ENCODE data around the gene ENOX2.

DNA sequence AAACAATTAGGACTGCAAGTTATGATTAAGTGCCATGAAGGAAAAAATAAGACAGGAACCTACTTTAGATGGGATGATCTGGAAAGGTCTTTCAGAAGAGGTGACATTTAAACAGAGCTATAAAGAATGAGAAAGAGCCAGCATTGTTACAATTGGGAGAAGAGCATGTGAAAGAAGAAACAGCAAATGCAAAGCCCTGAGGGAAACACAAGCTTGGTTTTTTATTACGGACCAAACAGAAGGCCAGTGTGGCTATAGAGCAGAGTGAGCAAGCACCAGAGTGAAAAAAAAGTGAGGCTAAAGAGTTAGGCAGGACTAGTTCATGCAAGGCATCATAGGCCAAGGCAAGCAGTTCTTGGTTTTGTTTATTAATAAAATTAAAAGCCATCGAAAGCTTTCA lies 325.6 kb downstream of the ENOX2 start:
- no peak for TF ChIP-seq POLR2A (IDR thresholded peaks at IDR 0.05)
- no peak for TF ChIP-seq EP300 (IDR thresholded peaks at IDR 0.05)
- TF ChIP-seq, protein P1, sequence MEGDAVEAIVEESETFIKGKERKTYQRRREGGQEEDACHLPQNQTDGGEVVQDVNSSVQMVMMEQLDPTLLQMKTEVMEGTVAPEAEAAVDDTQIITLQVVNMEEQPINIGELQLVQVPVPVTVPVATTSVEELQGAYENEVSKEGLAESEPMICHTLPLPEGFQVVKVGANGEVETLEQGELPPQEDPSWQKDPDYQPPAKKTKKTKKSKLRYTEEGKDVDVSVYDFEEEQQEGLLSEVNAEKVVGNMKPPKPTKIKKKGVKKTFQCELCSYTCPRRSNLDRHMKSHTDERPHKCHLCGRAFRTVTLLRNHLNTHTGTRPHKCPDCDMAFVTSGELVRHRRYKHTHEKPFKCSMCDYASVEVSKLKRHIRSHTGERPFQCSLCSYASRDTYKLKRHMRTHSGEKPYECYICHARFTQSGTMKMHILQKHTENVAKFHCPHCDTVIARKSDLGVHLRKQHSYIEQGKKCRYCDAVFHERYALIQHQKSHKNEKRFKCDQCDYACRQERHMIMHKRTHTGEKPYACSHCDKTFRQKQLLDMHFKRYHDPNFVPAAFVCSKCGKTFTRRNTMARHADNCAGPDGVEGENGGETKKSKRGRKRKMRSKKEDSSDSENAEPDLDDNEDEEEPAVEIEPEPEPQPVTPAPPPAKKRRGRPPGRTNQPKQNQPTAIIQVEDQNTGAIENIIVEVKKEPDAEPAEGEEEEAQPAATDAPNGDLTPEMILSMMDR (IDR thresholded peaks at IDR 0.05) = no peak
- TF ChIP-seq POLR2AphosphoS5 (IDR thresholded peaks at IDR 0.05) = no peak

All from gastroesophageal sphincter (tissue), 3 donors.